Panc1 (cell line): ENCODE measurements around the gene TRMT6. TPM values are rescaled to one million over a fixed set of nuclear protein-coding genes. Genes with fewer than 3 reads are reported as not detected.

Source experiments
- ATAC-seq: fragments of 200-7000 bp; cut with Tn5 transposase; 2 replicates; pipeline ENCODE4 v1.9.1; 2020; ENCODE audit warnings: mild to moderate bottlenecking, moderate library complexity
- BruUV-seq: library from RNA; stranded (reverse); fragments of 400-500 nt; replicated peaks from 2 replicates; lab custom pipeline; 2021; lab: Mats Ljungman, UMichigan
- CTCF ChIA-PET: fragments of 300-600 bp; sonication (Branson Sonifier 250); formaldehyde crosslinking; loops from one replicate; lab custom pipeline; 2022; ENCODE audit warnings: antibody characterized with exemption; lab: Charles Lee
- POLR2A ChIA-PET: fragments of 300-600 bp; sonication (Branson Sonifier 250); formaldehyde crosslinking; loops from one replicate; lab custom pipeline; 2022; ENCODE audit warnings: antibody characterized with exemption; lab: Charles Lee
- DNase-seq: peaks from one replicate; pipeline ENCODE4 v3.0.0-alpha.2; 2010; ENCODE audit warnings: low read depth, low spot score
- H3K27ac ChIP-seq: 2 replicates; pipeline ENCODE4 v1.5.1; 2011; ENCODE audit warnings: mild to moderate bottlenecking, low read length, inconsistent platforms
- H3K27me3 ChIP-seq: fragments of 200-500 bp; sonication (Bioruptor generic); 2 replicates; pipeline ENCODE4 v1.6.0; 2014; ENCODE audit warnings: low read length, inconsistent platforms; ENCODE audit not compliant: control insufficient read depth, insufficient read depth
- H3K36me3 ChIP-seq: fragments of 200-500 bp; sonication (Bioruptor generic); 2 replicates; pipeline ENCODE4 v1.5.1; 2014; ENCODE audit warnings: inconsistent platforms, mild to moderate bottlenecking, low read length, moderate library complexity; ENCODE audit not compliant: control insufficient read depth, insufficient read depth
- H3K4me1 ChIP-seq: 2 replicates; pipeline ENCODE4 v1.5.1; 2011; ENCODE audit warnings: inconsistent platforms, mild to moderate bottlenecking, low read length, moderate library complexity; ENCODE audit not compliant: control insufficient read depth, insufficient read depth
- H3K4me3 ChIP-seq, 2 experiments: 2 replicates each; pipeline ENCODE4 v1.5.1; 2011 to 2012; ENCODE audit warnings: low read depth in 2 of 2, low read length in 2 of 2, mild to moderate bottlenecking in 2 of 2, inconsistent platforms in 1 of 2, moderate library complexity in 1 of 2
- H3K9me3 ChIP-seq: fragments of 200-500 bp; sonication (Bioruptor generic); 2 replicates; pipeline ENCODE4 v1.5.1; 2014; ENCODE audit warnings: low read depth, mild to moderate bottlenecking, inconsistent platforms, low read length, moderate library complexity; ENCODE audit not compliant: control insufficient read depth, insufficient read depth
- CTCF ChIP-seq: fragments of 450-650 bp; IDR thresholded peaks from 2 replicates; pipeline ENCODE4 v1.5.1; 2017; ENCODE audit warnings: mild to moderate bottlenecking
- POLR2AphosphoS5 ChIP-seq: IDR thresholded peaks from 2 replicates; pipeline ENCODE4 v1.6.1; 2012; ENCODE audit warnings: mild to moderate bottlenecking, low read depth, low read length, moderate library complexity
- REST ChIP-seq, 2 experiments: IDR thresholded peaks; 2 replicates each; pipeline ENCODE4 v1.6.1; 2011 to 2012; ENCODE audit warnings: low read depth in 2 of 2, control low read depth in 1 of 2, low read length in 1 of 2, mild to moderate bottlenecking in 1 of 2, moderate library complexity in 1 of 2; ENCODE audit not compliant: insufficient read depth in 1 of 2
- SIN3A ChIP-seq: IDR thresholded peaks from 2 replicates; pipeline ENCODE4 v1.6.1; 2012; ENCODE audit warnings: low read depth, mild to moderate bottlenecking, low read length, moderate library complexity, borderline replicate concordance; ENCODE audit not compliant: insufficient read depth
- TCF7L2 ChIP-seq: IDR thresholded peaks from 2 replicates; pipeline ENCODE4 v1.6.1; 2011; ENCODE audit warnings: mild to moderate bottlenecking, low read depth, low read length, inconsistent platforms
- in situ Hi-C: cut with HindIII; loops from 2 replicates; pipeline ENCODE4 v1.10.0; 2016; ENCODE audit warnings: low sequenced_read_pairs, low pct_unique_long_range_greater_than_20kb
- intact Hi-C: fragments of 100-400 bp; cut with micrococcal nuclease; formaldehyde crosslinking; loops from one replicate; pipeline ENCODE4 v1.10.0; 2022; ENCODE audit not compliant: unreplicated experiment
- total RNA-seq: library from RNA; stranded (reverse); gene quantifications from one replicate; pipeline ENCODE4 v1.2.1, GENCODE V29; 2021; ENCODE audit not compliant: unreplicated experiment

Gene TRMT6
- total RNA-seq, 1 experiment from 2014 or later = 27.9 TPM

- peaks cover 5% of the 10 kb centered on the region; the same call in 1 of the 2 replicates for H3K27me3 ChIP-seq
- POLR2A ChIA-PET = interaction anchor here (0.6 kb wide), 1 partner anchor 155 kb away, joined by 7 read pairs; no protein-coding TSS in a partner anchor
- in situ Hi-C loops = no loop called here
- no peak for TF ChIP-seq REST (IDR thresholded peaks at IDR 0.05; ENCODE audit: insufficient read depth in 1 of 2, low read depth in 2 of 2, low read length in 1 of 2)
- TF ChIP-seq POLR2AphosphoS5 = no peak
- no peak for TF ChIP-seq SIN3A
- TF ChIP-seq CTCF = no peak
- TF ChIP-seq TCF7L2 = no peak
- H3K9me3 ChIP-seq = no peaks in the 10 kb centered on the region
- no peak overlapping the region for H3K27ac ChIP-seq
- ATAC-seq (no peak), DNase-seq (no peak)
- H3K36me3 ChIP-seq = no peaks in the 10 kb centered on the region
- no TSS peak for BruUV-seq
- no peak overlapping the region for H3K4me3 ChIP-seq
- intact Hi-C loops = loop anchor here (5.0 kb wide), 1 partner anchor 405 kb away; no protein-coding TSS in a partner anchor
- H3K4me1 ChIP-seq = no peaks in the 10 kb centered on the region
- CTCF ChIA-PET = interaction anchor here (0.6 to 1.3 kb wide), 2 partner anchors 287 to 403 kb away, joined by 3 to 8 read pairs; no protein-coding TSS in a partner anchor
These were observed 17.5 kb downstream of the TRMT6 start for GRCh38 chr20:5932796-5933195.

GRCh38 chr20:5931411-5931810 is 18.9 kb downstream of the TRMT6 start:
- no peaks in the 10 kb centered on the region for H3K4me1 ChIP-seq
- intact Hi-C loops = loop anchor here (5.0 kb wide), 1 partner anchor 404 kb away; no protein-coding TSS in a partner anchor
- H3K9me3 ChIP-seq = no peaks in the 10 kb centered on the region
- DNase-seq = no peak
- BruUV-seq = no TSS peak
- TF ChIP-seq REST (IDR thresholded peaks at IDR 0.05; ENCODE audit: insufficient read depth in 1 of 2, low read depth in 2 of 2, low read length in 1 of 2) (no peak), TCF7L2 (no peak), SIN3A (no peak), POLR2AphosphoS5 (no peak)
- ChIA-PET POLR2A (no interaction called here), CTCF (interaction anchor here (0.5 kb wide), 1 partner anchor 105 kb away, joined by 5 read pairs; no protein-coding TSS in a partner anchor)
- in situ Hi-C loops = no loop called here
- peaks cover 5% of the 10 kb centered on the region; the same call in 1 of the 2 replicates for H3K27me3 ChIP-seq
- H3K36me3 ChIP-seq = no peaks in the 10 kb centered on the region
- H3K4me3 ChIP-seq = no peak overlapping the region
- no peak overlapping the region for H3K27ac ChIP-seq
- ATAC-seq = no peak
